Stimulated activated naive CD8-positive, alpha-beta T cell treated with anti-CD3 and anti-CD28 coated beads, Interleukin-15, Interleukin-2, amounts not matched to agents 100 U/mL and 50 U/mL, for 24 hours (primary cell): ENCODE data around the gene YTHDF1.
"Not testable (repeated sequence)": the region's sequence is repeated elsewhere in the genome, so short reads cannot be mapped to it uniquely, and the experiment has no call there.

Source experiments
- ATAC-seq: fragments of 150-1000 bp; cut with Tn5 transposase; one replicate; pipeline ENCODE4 v1.10.0; 2021
- DNase-seq: peaks from one replicate; pipeline ENCODE4 v3.0.0; 2021

Gene YTHDF1

GRCh38 chr20:63226042-63226943 lies 10.4 kb upstream of the YTHDF1 start:
- no peak for ATAC-seq
- DNase-seq = no peak

- no peak for DNase-seq
- ATAC-seq = no peak
These were observed 9.1 kb upstream of the YTHDF1 start for GRCh38 chr20:63225082-63225454.

DNA sequence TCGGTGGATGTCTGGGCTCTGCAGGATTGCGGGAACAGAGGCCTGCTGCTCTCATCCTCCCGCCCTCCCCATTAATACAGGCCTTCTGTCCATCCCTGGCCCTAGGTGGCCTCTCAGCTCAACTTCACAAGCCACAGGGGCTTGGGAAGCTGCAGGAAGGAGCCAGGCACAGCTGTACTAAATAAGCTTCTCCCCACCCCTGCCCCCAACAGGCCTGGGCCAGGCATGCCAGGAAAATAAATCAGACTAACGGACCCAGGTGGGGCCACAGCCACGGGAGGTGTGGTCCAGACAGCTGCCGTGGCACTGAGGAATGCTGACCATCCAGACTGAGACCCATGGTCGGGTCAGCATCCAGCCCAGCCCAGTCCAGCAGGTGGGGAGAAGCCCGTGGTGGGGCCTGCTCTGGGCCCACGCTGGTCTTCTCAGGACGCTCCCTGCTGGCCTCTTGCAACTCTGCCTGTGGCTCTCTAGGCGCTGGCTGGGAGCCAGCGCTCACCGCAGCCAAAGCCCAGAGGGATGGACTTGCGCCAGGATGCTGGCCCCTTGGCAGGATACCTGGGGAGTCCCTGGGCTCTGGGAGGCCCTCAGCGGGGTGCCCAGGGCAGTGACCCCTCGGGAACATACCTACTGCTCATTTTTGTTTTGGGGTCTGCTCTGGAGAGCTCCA lies 8.6 kb upstream of the YTHDF1 start:
- DNase-seq = no peak

DNA sequence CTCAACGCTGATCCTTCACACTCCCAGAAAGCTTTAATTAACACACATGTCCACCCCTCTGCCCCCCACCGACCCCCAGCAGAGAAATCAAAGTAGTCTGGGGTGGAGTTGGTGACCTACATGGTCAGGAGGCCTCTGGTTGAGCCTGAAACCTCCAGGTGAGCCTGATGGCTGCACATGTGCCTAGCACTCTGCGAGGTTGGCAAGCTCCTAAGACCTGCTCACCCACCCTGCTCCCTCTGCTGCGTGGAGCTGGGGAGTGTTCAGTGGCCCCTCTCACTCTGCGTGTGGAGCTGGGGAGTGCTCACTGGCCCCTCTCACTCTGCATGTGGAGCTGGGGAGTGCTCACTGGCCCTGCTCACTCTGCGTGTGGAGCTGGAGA lies 7.9 kb upstream of the YTHDF1 start:
- DNase-seq (no peak), ATAC-seq (no peak)

More for the DNA sequence above, 8.6 kb upstream of the YTHDF1 start:
- no peak for ATAC-seq

- DNase-seq = peak; percentile 54
- ATAC-seq = peak; percentile 30
These were observed 7.3 kb upstream of the YTHDF1 start for GRCh38 chr20:63223121-63223825.

- DNase-seq (no peak), ATAC-seq (no peak)
These were observed 6.6 kb upstream of the YTHDF1 start for GRCh38 chr20:63222541-63222940.

DNA sequence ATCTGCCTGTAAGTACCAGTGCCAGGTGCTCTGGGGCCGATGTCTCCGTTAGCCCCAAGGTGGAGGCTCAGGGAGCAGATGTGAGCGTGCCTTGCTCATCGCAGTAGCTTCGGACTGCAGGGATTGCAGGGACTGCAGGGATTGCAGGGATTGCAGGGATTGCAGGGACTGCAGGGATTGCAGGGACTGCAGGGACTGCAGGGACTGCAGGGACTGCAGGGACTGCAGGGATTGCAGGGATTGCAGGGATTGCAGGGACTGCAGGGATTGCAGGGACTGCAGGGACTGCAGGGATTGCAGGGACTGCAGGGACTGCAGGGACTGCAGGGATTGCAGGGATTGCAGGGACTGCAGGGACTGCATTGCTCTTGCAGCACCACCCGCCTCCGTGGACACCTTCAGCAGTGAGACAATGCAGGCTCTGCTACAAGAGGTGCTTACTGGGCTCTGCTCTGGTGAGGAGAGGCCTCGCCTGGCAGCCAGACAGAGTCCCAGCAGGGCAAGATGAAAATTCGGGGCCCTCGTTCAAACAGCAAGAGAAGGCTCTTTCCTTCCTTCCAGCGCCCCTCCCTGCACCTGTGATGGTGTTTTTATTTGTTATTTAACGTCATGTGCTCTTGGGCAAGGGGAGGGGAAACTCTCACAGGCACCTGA lies 5.6 kb upstream of the YTHDF1 start:
- not testable (repeated sequence) for ATAC-seq, DNase-seq

GRCh38 chr20:63220696-63221399 lies 4.9 kb upstream of the YTHDF1 start:
- no peak for ATAC-seq
- no peak for DNase-seq

- DNase-seq = no peak
These were observed 4.1 kb upstream of the YTHDF1 start for GRCh38 chr20:63219866-63220521.

DNA sequence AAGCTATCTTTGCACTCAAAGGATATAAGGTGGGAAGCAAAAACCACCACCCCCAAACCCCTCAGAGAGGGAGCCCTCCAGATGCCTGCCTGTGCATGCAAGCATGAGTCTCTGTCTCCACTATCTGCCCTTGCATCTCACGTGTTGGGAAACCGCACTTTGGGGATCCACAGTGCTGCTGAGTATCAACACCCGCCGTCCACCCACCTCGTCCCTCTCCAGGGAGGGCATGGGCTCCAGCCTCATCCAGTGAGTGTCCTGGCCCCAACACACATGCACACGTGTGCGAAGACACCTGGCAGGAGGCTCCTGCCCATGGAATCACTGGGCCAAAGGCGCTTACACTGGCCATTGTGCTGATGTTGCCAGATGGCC lies 3.5 kb upstream of the YTHDF1 start:
- DNase-seq = no peak
- no peak for ATAC-seq

More at GRCh38 chr20:63219866-63220521, 4.1 kb upstream of the YTHDF1 start:
- ATAC-seq = no peak

GRCh38 chr20:63218701-63219446 lies 2.9 kb upstream of the YTHDF1 start:
- peak; percentile 15 for DNase-seq
- ATAC-seq = no peak

DNA sequence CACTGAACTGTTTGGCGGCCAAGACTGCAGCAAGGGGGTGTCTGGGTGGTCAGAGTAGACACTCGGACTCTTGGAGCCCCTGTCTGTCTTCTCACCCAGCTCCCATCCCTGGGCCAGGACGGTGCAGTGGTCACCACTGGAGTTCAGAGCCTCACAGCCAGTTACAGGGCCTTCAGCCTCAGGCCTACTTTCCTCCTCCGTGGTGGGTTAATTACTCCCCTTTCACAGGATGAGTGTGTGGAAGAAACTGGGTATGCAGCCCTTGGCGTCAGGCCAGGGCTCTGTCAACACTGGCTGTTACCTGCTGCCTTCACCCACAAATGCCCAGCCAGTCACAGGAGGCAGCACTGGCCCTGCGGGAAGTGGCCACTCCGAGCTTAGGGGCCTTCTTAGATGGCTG lies 1.8 kb upstream of the YTHDF1 start:
- ATAC-seq (no peak), DNase-seq (no peak)

DNA sequence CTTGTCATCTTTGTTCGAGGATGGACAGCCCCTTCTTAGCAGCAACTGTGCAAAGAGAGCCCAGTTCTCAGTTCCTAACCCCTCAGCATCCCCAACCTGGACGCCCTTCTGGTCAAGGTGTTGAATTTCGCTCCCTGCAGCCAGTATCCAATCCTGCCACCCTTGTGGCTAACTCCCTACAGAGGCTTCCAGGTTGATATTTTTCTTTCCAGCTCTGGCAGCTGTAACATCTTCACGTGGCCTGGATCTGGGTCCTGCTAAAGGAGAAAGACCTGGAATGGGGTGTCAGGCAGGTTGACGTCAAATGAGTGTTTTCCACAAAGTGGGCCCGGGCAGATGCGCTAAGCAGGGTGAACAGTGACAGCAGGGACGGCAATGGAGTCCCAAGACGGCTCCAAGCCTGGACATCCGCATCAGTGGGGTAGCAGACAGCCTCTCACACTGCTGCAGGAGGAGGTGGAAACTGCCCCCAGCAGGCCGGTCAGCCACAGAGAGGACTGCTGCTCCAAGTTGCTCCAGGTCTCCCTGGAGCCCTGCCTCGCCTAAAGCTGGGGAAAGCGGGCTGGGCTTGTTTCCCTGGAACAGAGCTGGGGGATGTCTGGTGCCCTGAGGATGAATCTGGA lies 1.0 kb upstream of the YTHDF1 start:
- ATAC-seq (no peak), DNase-seq (no peak)

GRCh38 chr20:63215101-63216040 lies 560 bp downstream of the YTHDF1 start:
- peak; percentile 31 for DNase-seq
- ATAC-seq = no peak

DNA sequence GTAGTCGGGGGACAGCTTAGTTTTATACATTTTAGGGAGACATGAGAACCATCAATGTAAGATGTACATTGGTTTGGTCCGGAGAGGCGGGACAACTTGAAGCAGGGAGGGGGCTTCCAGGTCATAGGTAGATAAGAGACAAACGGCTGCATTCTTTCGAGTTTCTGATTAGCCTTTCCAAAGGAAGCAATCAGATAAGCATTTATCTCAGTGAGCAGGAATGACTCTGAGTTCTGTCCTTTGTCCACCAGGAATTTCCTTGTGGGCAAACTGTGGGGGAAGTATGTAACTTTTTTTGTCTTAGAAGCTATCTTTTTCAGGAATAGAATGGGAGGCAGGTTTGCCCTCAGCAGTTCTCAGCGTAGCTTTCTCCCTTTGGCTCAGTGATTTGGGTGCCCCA lies 1.4 kb downstream of the YTHDF1 start:
- no peak for DNase-seq
- ATAC-seq = no peak

GRCh38 chr20:63212792-63213191 lies 3.1 kb downstream of the YTHDF1 start:
- ATAC-seq (no peak), DNase-seq (no peak)

DNA sequence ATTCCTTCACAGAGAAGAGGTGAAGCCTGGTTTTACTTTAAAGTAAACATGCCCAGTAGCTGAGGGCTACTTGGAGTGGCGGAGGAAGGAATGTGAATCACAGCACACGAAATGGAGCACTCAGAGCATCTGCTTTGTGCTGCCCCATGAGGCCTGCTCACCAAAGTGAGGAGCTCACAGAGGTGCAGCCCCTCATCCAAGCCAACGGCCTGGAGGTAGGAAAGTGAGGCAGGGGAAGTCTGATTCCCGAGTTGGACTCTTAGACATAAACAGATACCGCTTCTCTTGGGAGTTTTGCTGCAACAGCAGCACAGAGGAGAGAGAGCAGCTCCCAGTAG lies 3.6 kb downstream of the YTHDF1 start:
- no peak for DNase-seq
- no peak for ATAC-seq

GRCh38 chr20:63210011-63210605 lies 5.8 kb downstream of the YTHDF1 start:
- ATAC-seq (no peak), DNase-seq (no peak)
